Measurements from ENCODE around the gene RFC3. TPM values are rescaled to one million over a fixed set of nuclear protein-coding genes. Genes with fewer than 3 reads are reported as not detected.

Gene RFC3
- total RNA-seq, 1 experiment from 2014 or later = 20.4 TPM

GRCh38 chr13:33871207-33872004 lies 53.5 kb downstream of the RFC3 start:
- Histone ChIP-seq H3K36me3 (ENCODE audit: low read depth) (no peaks in the 10 kb centered on the region), H3K27me3 (ENCODE audit: insufficient read depth, low read depth) (no peaks in the 10 kb centered on the region), H3K4me1 (replicated peaks; ENCODE audit: insufficient read depth) (0 out of 2 replicates have a peak, but pooled peaks cover 6% of the 10 kb centered on the region), H3K9me2 (ENCODE audit: insufficient read depth) (no peaks in the 10 kb centered on the region), H3K4me2 (no peak overlapping the region), H3K4me3 (no peak overlapping the region), H4K20me1 (ENCODE audit: insufficient read depth) (no peaks in the 10 kb centered on the region; the same call in 1 of the 2 replicates), H2AFZ (no peak overlapping the region), H3F3A (ENCODE audit: insufficient read depth, low read depth) (0 out of 2 replicates have a peak, but pooled peaks cover 7% of the 10 kb centered on the region), H3K27ac (no peak overlapping the region), H3K9me3 (ENCODE audit: insufficient read depth, low read depth) (0 out of 2 replicates have a peak, but pooled peaks cover 4% of the 10 kb centered on the region), H3K79me2 (ENCODE audit: low read depth) (no peaks in the 10 kb centered on the region)
- ChIA-PET POLR2A (ENCODE audit: unreplicated experiment) (no interaction called here), CTCF (no interaction called here)
- intact Hi-C loops (cut with micrococcal nuclease; ENCODE audit: unreplicated experiment) = no loop called here
- BruUV-seq (replicated peaks) = no TSS peak
- DNase-seq = no peak
- TF ChIP-seq EZH2 (IDR thresholded peaks at IDR 0.05; ENCODE audit: low read depth) (no peak), CTCF (conservative IDR thresholded peaks at IDR 0.05) (no peak)

GRCh38 chr13:33872005-33872351 lies 54.0 kb downstream of the RFC3 start:
- no peak overlapping the region for H3K4me2 ChIP-seq
- no peak overlapping the region for H3K27ac ChIP-seq
- 0 out of 2 replicates have a peak, but pooled peaks cover 6% of the 10 kb centered on the region for H3K4me1 ChIP-seq (replicated peaks; ENCODE audit: insufficient read depth)
- H4K20me1 ChIP-seq (ENCODE audit: insufficient read depth) = no peaks in the 10 kb centered on the region; the same call in 1 of the 2 replicates
- no peaks in the 10 kb centered on the region for H3K9me2 ChIP-seq (ENCODE audit: insufficient read depth)
- intact Hi-C loops (cut with micrococcal nuclease; ENCODE audit: unreplicated experiment) = no loop called here
- H3F3A ChIP-seq (ENCODE audit: insufficient read depth, low read depth) = 0 out of 2 replicates have a peak, but pooled peaks cover 7% of the 10 kb centered on the region
- CTCF ChIA-PET = no interaction called here
- no peaks in the 10 kb centered on the region for H3K79me2 ChIP-seq (ENCODE audit: low read depth)
- TF ChIP-seq CTCF (conservative IDR thresholded peaks at IDR 0.05) (no peak), EZH2 (IDR thresholded peaks at IDR 0.05; ENCODE audit: low read depth) (no peak)
- POLR2A ChIA-PET (ENCODE audit: unreplicated experiment) = no interaction called here
- no TSS peak for BruUV-seq (replicated peaks)
- H2AFZ ChIP-seq = no peak overlapping the region
- H3K36me3 ChIP-seq (ENCODE audit: low read depth) = no peaks in the 10 kb centered on the region
- no peak overlapping the region for H3K4me3 ChIP-seq
- DNase-seq = no peak
- 0 out of 2 replicates have a peak, but pooled peaks cover 4% of the 10 kb centered on the region for H3K9me3 ChIP-seq (ENCODE audit: insufficient read depth, low read depth)
- no peaks in the 10 kb centered on the region for H3K27me3 ChIP-seq (ENCODE audit: insufficient read depth, low read depth)

GRCh38 chr13:33873251-33873908 lies 55.4 kb downstream of the RFC3 start:
- Histone ChIP-seq H3K36me3 (ENCODE audit: low read depth) (no peaks in the 10 kb centered on the region), H3K4me3 (no peak overlapping the region), H4K20me1 (ENCODE audit: insufficient read depth) (no peaks in the 10 kb centered on the region; the same call in 1 of the 2 replicates), H3K27ac (no peak overlapping the region), H3K27me3 (ENCODE audit: insufficient read depth, low read depth) (no peaks in the 10 kb centered on the region), H3K9me2 (ENCODE audit: insufficient read depth) (no peaks in the 10 kb centered on the region), H2AFZ (no peak overlapping the region), H3F3A (ENCODE audit: insufficient read depth, low read depth) (0 out of 2 replicates have a peak, but pooled peaks cover 7% of the 10 kb centered on the region), H3K4me2 (no peak overlapping the region), H3K9me3 (ENCODE audit: insufficient read depth, low read depth) (no peaks in the 10 kb centered on the region), H3K79me2 (ENCODE audit: low read depth) (no peaks in the 10 kb centered on the region), H3K4me1 (replicated peaks; ENCODE audit: insufficient read depth) (0 out of 2 replicates have a peak, but pooled peaks cover 6% of the 10 kb centered on the region)
- CTCF ChIA-PET = no interaction called here
- intact Hi-C loops (cut with micrococcal nuclease; ENCODE audit: unreplicated experiment) = no loop called here
- no peak for TF ChIP-seq CTCF (conservative IDR thresholded peaks at IDR 0.05)
- TF ChIP-seq EZH2 (IDR thresholded peaks at IDR 0.05; ENCODE audit: low read depth) = no peak
- POLR2A ChIA-PET (ENCODE audit: unreplicated experiment) = no interaction called here
- DNase-seq = no peak
- no TSS peak for BruUV-seq (replicated peaks)

Measured in PC-9 (cell line).